GM19240 (cell line): Measurements from ENCODE around the gene ANGPTL4.
A peak's percentile ranks its signal among the peaks of the same experiment; 100 is the strongest.
"Not testable (repeated sequence)": the region's sequence is repeated elsewhere in the genome, so short reads cannot be mapped to it uniquely, and the experiment has no call there.

Experiments used
- DNase-seq: peaks from one replicate; pipeline ENCODE4 v3.0.0; 2011; ENCODE audit warnings: low spot score; ENCODE audit not compliant: insufficient read length

ANGPTL4 gene

GRCh38 chr19:8389891-8390616 is 26.1 kb downstream of the ANGPTL4 start, which contains the start of gene RAB11B:
TSS of gene RAB11B (plus strand) at chr19:8390360. CDS start at chr19:8390417, 57 bp downstream.
- peak; percentile 96 for DNase-seq

GRCh38 chr19:8390617-8390981 is 26.6 kb downstream of the ANGPTL4 start:
- DNase-seq: peak; percentile 87

DNA sequence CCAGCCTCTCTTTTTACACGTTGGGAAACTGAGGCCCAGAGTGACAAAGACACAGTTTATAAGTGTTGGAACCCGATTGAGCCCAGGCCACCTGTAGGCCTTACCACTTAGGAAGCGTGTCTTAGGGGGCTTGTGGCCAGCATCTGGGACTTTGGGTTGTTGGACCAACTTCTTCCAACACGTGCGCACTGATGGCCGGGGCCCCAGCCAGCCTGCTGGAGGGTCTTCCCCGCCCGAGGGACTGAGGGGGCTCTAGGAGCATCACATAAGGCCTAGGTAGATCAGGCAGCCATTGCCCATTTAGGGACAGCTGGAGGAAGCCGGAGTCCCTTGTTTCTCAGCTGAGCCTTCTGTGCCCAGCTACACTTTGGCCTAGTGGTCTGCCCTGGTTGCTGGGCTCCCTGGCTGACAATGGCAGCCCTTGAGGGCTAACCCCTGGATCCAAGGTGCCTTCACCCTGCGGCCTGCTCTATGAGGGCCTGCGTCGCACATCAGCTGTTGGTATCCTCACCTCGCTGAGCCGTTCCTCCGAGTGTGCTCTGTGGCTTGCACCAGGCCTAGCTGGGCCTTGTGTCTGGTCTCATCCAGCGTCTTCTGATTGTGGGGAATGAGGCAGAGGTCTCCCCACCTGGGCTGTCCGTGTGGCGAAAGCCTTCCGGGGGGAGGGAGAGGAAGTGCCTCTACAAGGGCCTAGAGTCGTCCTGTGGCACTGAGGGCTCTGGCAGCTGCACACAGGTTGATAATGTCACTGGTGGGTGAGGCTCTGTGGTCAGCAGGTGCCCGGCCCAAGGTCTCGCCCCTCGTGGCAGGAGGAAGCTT is 27.5 kb downstream of the ANGPTL4 start:
- no peak for DNase-seq

DNA sequence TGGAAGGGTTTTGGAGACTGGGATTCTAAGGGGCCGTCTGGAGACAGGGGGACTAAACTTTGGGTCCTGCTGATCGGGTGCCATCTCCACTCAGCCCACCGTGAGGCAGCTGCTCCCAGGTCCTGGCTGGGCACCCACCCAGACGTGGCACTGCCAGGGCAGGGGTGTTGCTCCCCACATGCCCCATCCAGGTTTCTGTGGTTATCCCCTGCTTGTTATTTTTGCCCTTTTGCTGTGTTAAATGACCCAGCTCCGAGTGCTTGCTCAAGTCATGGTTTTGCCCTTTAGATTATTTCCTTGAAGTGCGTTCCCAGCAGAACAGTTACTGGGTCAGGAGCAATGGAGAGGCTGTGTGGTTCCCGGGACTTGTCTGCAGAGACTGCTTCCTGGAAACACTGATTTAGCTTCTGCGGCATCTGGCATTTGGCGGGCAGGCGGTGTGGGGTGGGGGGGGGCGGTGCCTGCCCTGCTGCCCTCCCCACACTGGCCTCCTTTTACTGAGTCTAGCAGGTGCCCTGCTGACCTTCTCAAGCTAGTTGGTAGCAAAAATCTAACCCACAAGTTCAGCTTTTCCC is 28.1 kb downstream of the ANGPTL4 start:
- DNase-seq: no peak

DNA sequence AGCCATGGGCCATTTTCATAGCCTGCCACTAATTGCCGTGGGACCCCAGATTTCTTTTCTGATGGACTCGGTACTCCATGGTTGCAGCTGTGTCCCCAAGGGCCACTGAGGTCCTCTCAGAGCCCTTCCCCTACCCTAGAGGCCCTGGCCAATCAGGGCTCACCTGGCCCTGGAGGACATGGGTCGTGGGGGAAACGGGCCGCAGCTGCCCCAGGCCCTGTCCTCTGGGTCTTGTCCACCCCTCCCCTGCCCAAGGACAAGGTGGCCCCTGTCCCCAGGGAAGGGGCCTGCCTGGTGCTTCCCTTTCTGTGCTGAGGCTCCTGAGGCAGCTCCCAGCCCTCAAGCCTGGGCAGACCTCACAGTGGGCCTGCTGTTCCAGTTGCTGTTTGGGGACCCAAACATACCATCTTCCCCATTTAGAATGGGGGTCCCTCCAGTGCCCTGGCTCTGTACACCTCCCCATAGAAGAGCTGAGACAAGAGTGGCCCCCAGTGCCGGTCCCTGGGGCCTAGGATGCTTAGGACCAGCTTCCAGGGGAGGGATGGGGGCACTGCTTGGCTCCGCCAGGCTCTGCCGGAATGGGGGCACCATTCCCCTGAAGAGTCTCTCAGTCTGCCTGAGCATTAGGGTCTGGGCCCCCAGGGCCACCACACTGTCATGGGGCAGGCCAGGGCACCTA is 29.4 kb downstream of the ANGPTL4 start:
- DNase-seq: no peak

DNA sequence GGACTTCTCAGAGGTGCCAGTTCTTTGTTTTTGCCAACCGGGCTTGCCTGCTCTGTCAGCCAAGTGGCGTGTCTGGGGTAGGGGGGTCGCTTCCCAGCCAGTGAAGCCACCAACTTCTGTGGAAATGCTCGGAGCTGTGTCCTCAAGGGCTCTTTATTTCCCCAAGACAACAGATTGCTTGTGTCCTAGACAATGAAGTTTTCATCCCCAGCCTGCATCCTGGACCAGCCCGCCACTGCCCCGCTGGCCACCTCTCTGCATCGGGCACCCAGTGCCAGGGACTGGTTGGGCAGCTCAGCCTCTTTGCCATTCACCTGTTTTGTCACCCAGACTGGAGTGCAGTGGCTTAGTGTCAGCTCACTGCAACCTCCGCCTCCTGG is 29.9 kb downstream of the ANGPTL4 start:
- no peak for DNase-seq

- no peak for DNase-seq
Observed at GRCh38 chr19:8395621-8396082, 31.7 kb downstream of the ANGPTL4 start.

- DNase-seq: no peak
Observed at GRCh38 chr19:8396185-8396562, 32.2 kb downstream of the ANGPTL4 start.

DNA sequence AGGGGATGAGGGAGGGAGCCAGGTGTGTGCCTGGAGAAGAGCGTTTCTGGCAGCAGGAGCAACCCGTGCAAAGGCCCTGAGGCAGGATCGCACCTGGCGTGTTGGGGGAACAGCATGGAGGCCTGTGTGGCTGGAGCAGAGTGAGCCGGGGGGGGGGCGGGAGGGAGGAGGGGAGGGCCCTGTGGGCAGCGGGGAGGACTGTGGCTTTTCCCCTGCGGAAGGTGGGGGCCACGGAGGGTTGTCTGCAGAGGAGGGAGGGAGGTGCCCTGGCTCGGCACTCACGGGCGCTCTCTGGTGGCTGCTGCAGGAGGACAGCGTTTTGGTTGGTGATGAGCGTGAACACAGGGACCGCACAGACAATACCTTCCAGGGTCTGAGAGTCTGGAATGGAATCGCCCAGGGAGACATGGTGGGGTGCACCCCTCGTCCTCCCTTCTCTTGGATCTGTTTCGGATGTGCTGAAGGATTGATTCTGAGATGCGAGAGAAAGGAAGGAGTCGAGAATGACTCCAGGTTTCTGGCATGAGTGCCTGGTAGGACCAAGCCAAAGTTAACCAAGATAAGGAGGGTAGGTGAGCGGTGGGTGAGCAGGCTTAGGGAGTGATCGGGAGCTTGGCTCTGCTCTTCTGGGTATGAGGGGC is 32.7 kb downstream of the ANGPTL4 start:
- DNase-seq: peak; percentile 42

GRCh38 chr19:8397271-8397670 is 33.3 kb downstream of the ANGPTL4 start:
- DNase-seq: no peak

DNA sequence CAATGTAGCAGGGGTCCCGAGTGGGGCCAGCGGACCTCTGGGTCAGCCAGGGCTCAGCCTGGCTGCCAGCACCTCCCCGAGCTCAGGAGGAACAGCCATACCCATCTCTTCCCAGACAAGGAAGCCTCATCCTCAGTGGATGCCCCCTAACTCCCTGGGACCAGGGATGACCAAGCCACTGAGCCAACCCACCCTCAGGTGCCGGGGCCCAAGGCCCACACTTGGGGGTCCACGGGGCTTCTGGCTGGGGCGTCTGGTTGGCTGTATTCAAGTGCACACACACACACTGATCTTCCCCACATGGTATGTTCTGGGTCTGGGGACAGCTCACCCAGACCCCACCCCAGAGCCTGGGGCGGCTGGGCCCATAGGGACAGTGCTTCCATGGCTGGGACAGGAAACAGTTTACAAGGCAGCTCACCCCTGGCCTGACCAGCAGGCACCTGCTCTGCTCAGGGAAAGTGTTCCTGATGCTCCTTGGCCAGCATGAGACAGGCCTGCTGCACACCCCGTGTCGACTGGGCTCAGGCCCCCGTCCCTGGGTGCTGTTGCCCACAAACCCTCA is 33.9 kb downstream of the ANGPTL4 start:
- DNase-seq: no peak

DNA sequence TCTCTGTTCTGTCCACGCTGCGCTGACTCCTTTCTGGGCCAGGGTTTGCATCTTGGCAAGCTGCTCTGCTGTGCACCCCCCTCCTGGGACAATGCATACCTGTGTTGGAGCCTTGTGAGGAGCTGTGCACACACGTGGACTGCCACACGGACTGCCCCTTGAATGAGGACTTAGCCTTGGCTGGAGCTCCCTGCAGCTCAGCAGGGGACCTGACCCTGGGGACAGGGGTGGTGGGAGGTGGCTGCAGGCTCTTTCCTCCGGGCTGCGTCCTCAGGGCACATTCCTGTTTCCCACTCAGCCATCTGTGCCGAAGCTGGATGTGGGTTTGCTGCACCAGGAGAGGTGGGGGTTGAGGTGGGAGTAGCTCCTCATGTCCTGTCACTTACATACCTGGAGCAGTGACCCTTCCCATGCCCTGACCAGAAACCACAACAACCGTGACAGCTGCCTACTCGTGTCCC is 34.4 kb downstream of the ANGPTL4 start:
- DNase-seq: no peak

GRCh38 chr19:8399681-8400188 is 35.8 kb downstream of the ANGPTL4 start:
- DNase-seq: no peak

DNA sequence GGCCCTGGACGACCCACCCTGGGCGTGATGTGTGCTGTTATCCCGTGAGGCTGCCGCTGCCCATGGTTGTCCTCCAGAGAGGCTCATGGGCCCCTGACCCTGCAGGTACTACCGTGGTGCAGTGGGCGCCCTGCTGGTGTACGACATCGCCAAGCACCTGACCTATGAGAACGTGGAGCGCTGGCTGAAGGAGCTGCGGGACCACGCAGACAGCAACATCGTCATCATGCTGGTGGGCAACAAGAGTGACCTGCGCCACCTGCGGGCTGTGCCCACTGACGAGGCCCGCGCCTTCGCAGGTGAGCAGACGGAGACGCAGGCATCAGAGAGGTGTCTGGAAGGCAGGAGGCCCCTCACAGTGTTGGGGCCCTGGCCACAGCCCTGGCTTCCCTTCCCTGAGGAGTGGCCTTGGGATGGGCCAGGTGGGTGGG is 38.0 kb downstream of the ANGPTL4 start:
- no peak for DNase-seq

- no peak for DNase-seq
Observed at GRCh38 chr19:8403098-8403819, 39.3 kb downstream of the ANGPTL4 start.

GRCh38 chr19:8403820-8404109 is 39.8 kb downstream of the ANGPTL4 start:
- DNase-seq: no peak

GRCh38 chr19:8404391-8405151 is 40.6 kb downstream of the ANGPTL4 start:
- DNase-seq: no peak

- DNase-seq: not testable (repeated sequence)
Observed at GRCh38 chr19:8410718-8411117, 46.8 kb downstream of the ANGPTL4 start.
